Skeletal muscle tissue (tissue), 4 donors: ENCODE data around the gene EFHD1. TPM values are rescaled to one million over a fixed set of nuclear protein-coding genes. Genes with fewer than 3 reads are reported as not detected.
"Not testable (repeated sequence)": the region's sequence is repeated elsewhere in the genome, so short reads cannot be mapped to it uniquely, and the experiment has no call there.

Source experiments
- H3K27ac ChIP-seq: one replicate; pipeline ENCODE4 v1.7.0; 2013; ENCODE audit warnings: mild to moderate bottlenecking, low read depth, low read length, inconsistent platforms
- H3K27me3 ChIP-seq, 3 donors: one replicate each; pipeline ENCODE4 v1.7.0; 2013; ENCODE audit warnings: low read length in 3 of 3; ENCODE audit not compliant: control insufficient read depth in 3 of 3, insufficient read depth in 3 of 3
- H3K36me3 ChIP-seq, 3 donors: one replicate each; pipeline ENCODE4 v1.7.0; 2013; ENCODE audit warnings: low read length in 3 of 3; ENCODE audit not compliant: control insufficient read depth in 3 of 3, insufficient read depth in 3 of 3
- H3K4me1 ChIP-seq, 3 donors: one replicate each; pipeline ENCODE4 v1.7.0; 2013; ENCODE audit warnings: low read length in 3 of 3, mild to moderate bottlenecking in 3 of 3; ENCODE audit not compliant: control insufficient read depth in 3 of 3, insufficient read depth in 3 of 3
- H3K4me3 ChIP-seq, 3 donors: one replicate each; pipeline ENCODE4 v1.7.0; 2013; ENCODE audit warnings: low read length in 3 of 3
- H3K9ac ChIP-seq, 3 donors: one replicate each; pipeline ENCODE4 v1.7.0; 2013; ENCODE audit warnings: low read length in 3 of 3, mild to moderate bottlenecking in 3 of 3, moderate library complexity in 2 of 3, low read depth in 1 of 3
- H3K9me3 ChIP-seq, 3 donors: one replicate each; pipeline ENCODE4 v1.7.0; 2013; ENCODE audit warnings: low read length in 3 of 3; ENCODE audit not compliant: control insufficient read depth in 3 of 3
- total RNA-seq: library from RNA; depleted of rRNA; stranded (reverse); fragments of >200 nt; gene quantifications from one replicate; pipeline ENCODE4 v1.2.3, GENCODE V29; 2014
- donor health status: Osteomylitis.

Gene EFHD1
- total RNA-seq, 1 donor from 2014 or later = 2.1 TPM

DNA sequence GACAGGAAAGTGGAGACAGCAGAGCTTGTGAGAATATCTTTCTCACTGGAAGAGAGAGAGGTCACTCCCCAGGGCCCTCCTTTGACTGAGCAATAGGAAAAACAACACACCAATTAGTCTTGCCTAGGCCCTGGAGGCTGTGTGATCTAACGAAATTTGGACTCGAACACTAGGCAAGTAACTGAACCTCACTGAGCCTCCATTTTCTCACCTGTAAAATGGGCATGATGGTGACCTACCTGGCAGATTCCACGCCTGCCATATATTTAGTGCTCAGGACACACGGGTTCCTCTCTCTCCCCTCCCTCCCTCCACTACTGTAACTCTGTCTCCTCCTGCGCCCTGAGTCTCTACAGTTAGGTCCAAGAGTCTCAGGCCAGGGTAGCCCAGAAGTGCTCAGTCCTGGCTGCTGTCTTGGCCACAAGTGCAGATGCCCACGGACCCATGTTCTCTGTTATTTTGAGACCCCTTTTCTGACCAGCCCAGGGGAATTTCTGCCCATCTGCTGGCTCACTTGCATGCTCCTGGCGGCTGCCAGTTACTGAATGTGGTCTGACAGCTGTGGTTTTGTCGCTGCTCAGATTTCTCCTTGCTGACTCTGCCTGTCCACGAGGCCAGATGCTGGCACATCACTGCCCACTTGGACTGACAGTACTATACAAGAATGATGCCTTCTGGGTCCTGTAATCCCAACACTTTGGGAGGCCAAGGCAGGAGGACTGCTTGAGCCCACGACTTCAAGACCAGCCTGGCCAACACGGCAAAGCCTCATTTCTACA lies 54.2 kb downstream of the EFHD1 start:
- Histone ChIP-seq H3K27ac (peak overlapping the region; percentile 16), H3K9me3 (no peaks in the 10 kb centered on the region), H3K27me3 (no peaks in the 10 kb centered on the region), H3K9ac (peak overlapping the region in 1 of 3 donors; percentile 25), H3K4me1 (peaks cover 5 to 10% (median 5%) of the 10 kb centered on the region in 3 donors), H3K4me3 (no peak overlapping the region), H3K36me3 (no peaks in the 10 kb centered on the region)

- Histone ChIP-seq H3K9ac (no peak overlapping the region), H3K27ac (peak overlapping the region; percentile 16)
Observed at GRCh38 chr2:232688201-232688600, 54.8 kb downstream of the EFHD1 start.

GRCh38 chr2:232689152-232689910 lies 55.9 kb downstream of the EFHD1 start:
- Histone ChIP-seq H3K9ac (no peak overlapping the region), H3K4me1 (peaks cover 5 to 10% (median 5%) of the 10 kb centered on the region in 3 donors), H3K27ac (no peak overlapping the region), H3K9me3 (no peaks in the 10 kb centered on the region), H3K4me3 (no peak overlapping the region), H3K36me3 (no peaks in the 10 kb centered on the region), H3K27me3 (no peaks in the 10 kb centered on the region)

More at GRCh38 chr2:232688201-232688600, 54.8 kb downstream of the EFHD1 start:
- H3K27me3 ChIP-seq = no peaks in the 10 kb centered on the region
- no peak overlapping the region for H3K4me3 ChIP-seq
- H3K9me3 ChIP-seq = no peaks in the 10 kb centered on the region
- H3K36me3 ChIP-seq = no peaks in the 10 kb centered on the region
- H3K4me1 ChIP-seq = peaks cover 5 to 10% (median 5%) of the 10 kb centered on the region in 3 donors

DNA sequence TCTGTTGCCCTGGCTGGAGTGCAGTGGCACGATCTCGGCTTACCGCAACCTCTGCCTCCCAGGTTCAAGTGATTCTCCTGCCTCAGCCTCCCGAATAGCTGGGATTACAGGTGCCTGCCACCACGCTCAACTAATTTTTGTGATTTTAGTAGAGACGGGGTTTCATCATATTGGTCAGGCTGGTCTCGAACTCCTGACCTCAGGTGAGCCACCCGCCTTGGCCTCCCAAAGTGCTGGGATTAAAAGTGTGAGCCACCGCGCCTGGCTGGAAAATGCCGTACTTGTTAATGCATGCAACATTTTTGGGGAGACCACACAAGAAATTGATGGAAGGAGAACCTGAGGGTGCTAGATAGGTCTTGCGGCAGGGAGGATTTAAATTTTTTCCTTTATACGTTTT lies 57.7 kb downstream of the EFHD1 start:
- not testable (repeated sequence) for H3K4me3 ChIP-seq, H3K9ac ChIP-seq, H3K4me1 ChIP-seq

DNA sequence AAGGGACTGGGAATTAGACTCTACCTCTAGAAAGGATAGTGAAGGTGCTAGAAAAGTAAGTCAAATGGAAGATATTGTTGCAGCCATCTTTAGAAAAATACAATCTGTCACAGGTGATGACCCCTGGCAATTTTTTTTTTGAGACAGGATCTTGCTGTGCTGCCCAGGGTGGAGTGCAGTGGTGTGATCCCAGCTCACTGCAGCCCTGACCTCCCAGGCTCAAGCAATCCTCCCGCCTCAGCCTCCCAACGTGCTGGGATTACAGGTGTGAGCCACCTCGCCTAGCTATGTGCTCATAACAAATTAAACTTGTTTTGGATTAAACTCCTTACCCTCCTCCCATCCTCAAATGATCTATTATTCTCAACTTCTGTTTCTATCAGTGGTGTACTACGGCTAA lies 59.9 kb downstream of the EFHD1 start:
- no peak overlapping the region for H3K4me3 ChIP-seq
- peaks cover 0 to 2% (median 0%) of the 10 kb centered on the region in 3 donors for H3K36me3 ChIP-seq
- H3K27me3 ChIP-seq = no peaks in the 10 kb centered on the region
- H3K27ac ChIP-seq = no peak overlapping the region
- peaks cover 9 to 22% (median 13%) of the 10 kb centered on the region in 3 donors for H3K4me1 ChIP-seq
- no peak overlapping the region for H3K9ac ChIP-seq
- no peaks in the 10 kb centered on the region for H3K9me3 ChIP-seq

More for the DNA sequence above, 57.7 kb downstream of the EFHD1 start:
- H3K27ac ChIP-seq, H3K9me3 ChIP-seq, H3K36me3 ChIP-seq, H3K27me3 ChIP-seq: not testable (repeated sequence)

GRCh38 chr2:232696609-232697058 lies 63.2 kb downstream of the EFHD1 start:
- Histone ChIP-seq H3K9me3 (no peaks in the 10 kb centered on the region), H3K27ac (peak overlapping the region; percentile 97), H3K36me3 (peaks cover 0 to 2% (median 0%) of the 10 kb centered on the region in 3 donors), H3K9ac (peak overlapping the region; percentile 63 to 85 (median 76)), H3K27me3 (no peaks in the 10 kb centered on the region), H3K4me3 (peak overlapping the region; percentile 64 to 97 (median 72)), H3K4me1 (peaks cover 17 to 34% (median 31%) of the 10 kb centered on the region in 3 donors)

- H3K36me3 ChIP-seq = peaks cover 0 to 2% (median 0%) of the 10 kb centered on the region in 3 donors
- peak within 1 kb of the TSS; percentile 89 to 99 (median 97) for H3K4me3 ChIP-seq
- peaks cover 17 to 34% (median 32%) of the 10 kb centered on the region in 3 donors for H3K4me1 ChIP-seq
- H3K9me3 ChIP-seq = no peaks in the 10 kb centered on the region
- H3K27ac ChIP-seq = peak within 1 kb of the TSS; percentile 97
- H3K27me3 ChIP-seq = no peaks in the 10 kb centered on the region
- H3K9ac ChIP-seq = peak within 1 kb of the TSS; percentile 95 to 99 (median 99)
Observed at GRCh38 chr2:232697059-232697806, 63.8 kb downstream of the EFHD1 start, which contains the start of gene GIGYF2. GIGYF2 (plus strand) TSS chr2:232697331; CDS start chr2:232735198, 37,867 bp downstream.

DNA sequence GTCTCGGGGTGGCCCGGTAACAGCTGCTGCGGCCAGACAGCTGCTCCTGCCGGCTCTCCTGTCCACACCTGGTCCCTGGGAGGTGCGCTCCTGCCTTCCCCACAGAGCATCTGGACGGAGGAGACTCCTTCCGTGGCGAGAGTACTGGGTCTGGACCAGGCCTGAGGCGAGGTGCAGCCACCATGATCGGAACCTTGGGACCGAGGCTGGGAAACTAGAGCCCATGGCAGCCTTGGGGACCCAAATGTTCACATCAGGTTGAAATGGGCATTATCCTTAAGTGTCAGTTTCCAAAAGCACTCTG lies 64.4 kb downstream of the EFHD1 start:
- peaks cover 0 to 2% (median 0%) of the 10 kb centered on the region in 3 donors for H3K36me3 ChIP-seq
- no peaks in the 10 kb centered on the region for H3K27me3 ChIP-seq
- H3K4me3 ChIP-seq = peak overlapping the region; percentile 89 to 99 (median 97)
- peaks cover 17 to 34% (median 33%) of the 10 kb centered on the region in 3 donors for H3K4me1 ChIP-seq
- peak overlapping the region; percentile 97 for H3K27ac ChIP-seq
- no peaks in the 10 kb centered on the region for H3K9me3 ChIP-seq
- H3K9ac ChIP-seq = peak overlapping the region; percentile 95 to 99 (median 99)

DNA sequence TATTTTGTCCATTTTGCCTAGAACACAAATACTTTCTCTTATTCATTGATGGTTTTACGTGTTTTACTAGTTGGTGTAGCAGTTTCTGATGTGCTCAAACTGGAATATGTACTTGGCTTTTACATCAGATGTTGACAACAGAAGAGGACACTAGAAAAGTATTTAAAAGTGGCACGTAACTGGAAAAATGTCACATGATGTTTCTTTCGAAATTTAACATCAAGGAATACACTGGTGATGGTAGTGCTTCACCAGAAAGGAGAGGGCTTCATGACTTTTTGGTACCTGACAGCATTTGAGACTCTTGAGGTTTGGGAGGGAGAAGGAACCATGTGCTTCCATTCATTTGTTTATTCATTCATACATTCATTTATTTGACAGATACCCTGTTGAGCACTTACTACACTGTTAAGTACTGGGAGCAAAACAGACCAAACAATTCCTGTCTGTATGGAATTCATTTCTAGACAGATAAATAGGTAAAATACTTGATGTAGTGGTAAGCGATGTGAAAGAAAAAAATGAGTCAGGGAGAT lies 65.2 kb downstream of the EFHD1 start:
- H3K9ac ChIP-seq = peak overlapping the region; percentile 95 to 99 (median 99)
- peak overlapping the region; percentile 89 to 99 (median 97) for H3K4me3 ChIP-seq
- H3K4me1 ChIP-seq = peaks cover 17 to 36% (median 33%) of the 10 kb centered on the region in 3 donors
- peak overlapping the region; percentile 97 for H3K27ac ChIP-seq
- no peaks in the 10 kb centered on the region for H3K9me3 ChIP-seq
- H3K27me3 ChIP-seq = no peaks in the 10 kb centered on the region
- peaks cover 0 to 2% (median under 1%) of the 10 kb centered on the region in 3 donors for H3K36me3 ChIP-seq
